OCI-LY1 (cell line): ENCODE results near the gene SLC30A3.

Experiments
- H2AFZ ChIP-seq: fragments of 200-600 bp; sonication (generic), shearing (Covaris generic); 2 replicates; pipeline ENCODE4 v1.6.0; 2014; ENCODE audit warnings: antibody characterized with exemption, mild to moderate bottlenecking, low read length
- H3F3A ChIP-seq: fragments of 200-600 bp; sonication (generic), shearing (Covaris generic); 2 replicates; pipeline ENCODE4 v1.6.0; 2014; ENCODE audit warnings: mild to moderate bottlenecking, antibody characterized with exemption, low read length, moderate library complexity; ENCODE audit not compliant: insufficient read depth
- H3K27ac ChIP-seq: fragments of 200-600 bp; sonication (generic); 2 replicates; pipeline ENCODE4 v1.5.1; 2014; ENCODE audit warnings: low read length, mixed run types, mild to moderate bottlenecking, low read depth; ENCODE audit not compliant: poor library complexity, severe bottlenecking
- H3K27me3 ChIP-seq: fragments of 200-600 bp; sonication (generic); 2 replicates; pipeline ENCODE4 v1.6.0; 2014; ENCODE audit warnings: antibody characterized with exemption, mild to moderate bottlenecking, low read length, moderate library complexity; ENCODE audit not compliant: insufficient read depth
- H3K36me3 ChIP-seq: fragments of 200-600 bp; sonication (generic); 2 replicates; pipeline ENCODE4 v1.6.1; 2014; ENCODE audit warnings: mild to moderate bottlenecking, antibody characterized with exemption, low read length, moderate library complexity, mixed read lengths; ENCODE audit not compliant: insufficient read depth
- H3K4me1 ChIP-seq: fragments of 200-600 bp; sonication (generic); 2 replicates; pipeline ENCODE4 v1.5.1; 2014; ENCODE audit warnings: mild to moderate bottlenecking, low read length, moderate library complexity; ENCODE audit not compliant: insufficient read depth, severe bottlenecking
- H3K4me2 ChIP-seq: fragments of 200-600 bp; sonication (generic), shearing (Covaris generic); 2 replicates; pipeline ENCODE4 v1.6.1; 2014; ENCODE audit warnings: low read length
- H3K4me3 ChIP-seq: fragments of 200-600 bp; sonication (generic); 2 replicates; pipeline ENCODE4 v1.5.1; 2014; ENCODE audit warnings: low read length, low read depth, mild to moderate bottlenecking, mixed read lengths; ENCODE audit not compliant: poor library complexity, severe bottlenecking
- H3K79me2 ChIP-seq: fragments of 200-600 bp; shearing (Covaris generic); 2 replicates; pipeline ENCODE4 v1.6.1; 2016; ENCODE audit warnings: mixed run types, low read length, mixed read lengths; ENCODE audit not compliant: insufficient read depth
- H3K9ac ChIP-seq: fragments of 200-600 bp; sonication (generic), shearing (Covaris generic); 2 replicates; pipeline ENCODE4 v1.6.1; 2014; ENCODE audit warnings: mild to moderate bottlenecking, low read length, mixed read lengths
- H3K9me2 ChIP-seq: fragments of 200-600 bp; sonication (generic), shearing (Covaris generic); 2 replicates; pipeline ENCODE4 v1.6.1; 2014; ENCODE audit warnings: low read depth, mild to moderate bottlenecking, low read length, mixed read lengths
- H3K9me3 ChIP-seq: fragments of 200-600 bp; shearing (Covaris generic); 2 replicates; pipeline ENCODE4 v1.6.1; 2014; ENCODE audit warnings: low read length, mixed read lengths
- H4K20me1 ChIP-seq: fragments of 200-600 bp; sonication (generic), shearing (Covaris generic); 2 replicates; pipeline ENCODE4 v1.6.0; 2016; ENCODE audit warnings: mild to moderate bottlenecking, low read length; ENCODE audit not compliant: insufficient read depth
- CTCF ChIP-seq: fragments of 200-600 bp; sonication (generic), shearing (Covaris generic); IDR thresholded peaks from 2 replicates; pipeline ENCODE4 v1.5.1; 2017; ENCODE audit warnings: mild to moderate bottlenecking, antibody characterized with exemption, low read length, moderate library complexity, mixed read lengths
- EZH2 ChIP-seq: fragments of 200-600 bp; sonication (generic), shearing (Covaris generic); IDR thresholded peaks from 2 replicates; pipeline ENCODE4 v1.8.0; 2017; ENCODE audit warnings: borderline replicate concordance, mixed run types, mild to moderate bottlenecking, antibody characterized with exemption, low read length, moderate library complexity, mixed read lengths

The SLC30A3 gene

GRCh38 chr2:27217173-27218121, 45.4 kb downstream of the SLC30A3 start, which contains the start of gene CAD:
Gene CAD (plus strand): TSS chr2:27217369. CDS start chr2:27217552, 183 bp downstream.
- H3K9me3 ChIP-seq = no peaks in the 10 kb centered on the region
- H3K27ac ChIP-seq = peak within 1 kb of the TSS; percentile 76
- H2AFZ ChIP-seq = no peak within 1 kb of the TSS
- H4K20me1 ChIP-seq = no peaks in the 10 kb centered on the region
- H3K27me3 ChIP-seq = no peaks in the 10 kb centered on the region
- H3K4me2 ChIP-seq = peak within 1 kb of the TSS; percentile 86
- H3K36me3 ChIP-seq = peaks cover 62% of the 10 kb centered on the region
- H3K9ac ChIP-seq = peak within 1 kb of the TSS; percentile 99
- H3K4me1 ChIP-seq = peaks cover 32% of the 10 kb centered on the region
- no peaks in the 10 kb centered on the region for H3F3A ChIP-seq
- peaks cover 11% of the 10 kb centered on the region for H3K79me2 ChIP-seq
- peak within 1 kb of the TSS; percentile 95 for H3K4me3 ChIP-seq
- 0 out of 2 replicates have a peak, but pooled peaks have one; percentile 10 for TF ChIP-seq CTCF
- TF ChIP-seq EZH2 = no peak
- no peaks in the 10 kb centered on the region for H3K9me2 ChIP-seq

GRCh38 chr2:27216416-27217137, 46.3 kb downstream of the SLC30A3 start:
- peak overlapping the region; percentile 95 for H3K4me3 ChIP-seq
- H3K9ac ChIP-seq = peak overlapping the region; percentile 99
- H3K9me3 ChIP-seq = no peaks in the 10 kb centered on the region
- H3K4me1 ChIP-seq = peaks cover 32% of the 10 kb centered on the region
- H4K20me1 ChIP-seq = no peaks in the 10 kb centered on the region
- no peaks in the 10 kb centered on the region for H3K27me3 ChIP-seq
- H3F3A ChIP-seq = no peaks in the 10 kb centered on the region
- peak overlapping the region; percentile 86 for H3K4me2 ChIP-seq
- no peak for TF ChIP-seq EZH2
- no peak for TF ChIP-seq CTCF
- H3K36me3 ChIP-seq = peaks cover 53% of the 10 kb centered on the region
- peak overlapping the region; percentile 68 for H3K27ac ChIP-seq
- no peaks in the 10 kb centered on the region for H3K9me2 ChIP-seq
- no peak overlapping the region for H2AFZ ChIP-seq
- peaks cover 11% of the 10 kb centered on the region for H3K79me2 ChIP-seq

- H3K79me2 ChIP-seq = peaks cover 11% of the 10 kb centered on the region
- peaks cover 47% of the 10 kb centered on the region for H3K4me1 ChIP-seq
- no peak overlapping the region for H3K4me3 ChIP-seq
- no peak overlapping the region for H3K4me2 ChIP-seq
- no peaks in the 10 kb centered on the region for H3K27me3 ChIP-seq
- H4K20me1 ChIP-seq = no peaks in the 10 kb centered on the region
- no peak overlapping the region for H2AFZ ChIP-seq
- TF ChIP-seq CTCF = no peak
- TF ChIP-seq EZH2 = no peak
- H3K9me3 ChIP-seq = no peaks in the 10 kb centered on the region
- H3F3A ChIP-seq = no peaks in the 10 kb centered on the region
- no peak overlapping the region for H3K27ac ChIP-seq
- no peaks in the 10 kb centered on the region for H3K9me2 ChIP-seq
- peaks cover 40% of the 10 kb centered on the region for H3K36me3 ChIP-seq
- H3K9ac ChIP-seq = no peak overlapping the region
These were observed 47.9 kb downstream of the SLC30A3 start for GRCh38 chr2:27214941-27215340.
